ENCODE measurements around the gene KIF6. TPM values are rescaled to one million over a fixed set of nuclear protein-coding genes. Genes with fewer than 3 reads are reported as not detected.
"Not testable (repeated sequence)": the region's sequence is repeated elsewhere in the genome, so short reads cannot be mapped to it uniquely, and the experiment has no call there.

KIF6 gene
- total RNA-seq, 1 experiment from 2014 or later = 2.7 TPM

DNA sequence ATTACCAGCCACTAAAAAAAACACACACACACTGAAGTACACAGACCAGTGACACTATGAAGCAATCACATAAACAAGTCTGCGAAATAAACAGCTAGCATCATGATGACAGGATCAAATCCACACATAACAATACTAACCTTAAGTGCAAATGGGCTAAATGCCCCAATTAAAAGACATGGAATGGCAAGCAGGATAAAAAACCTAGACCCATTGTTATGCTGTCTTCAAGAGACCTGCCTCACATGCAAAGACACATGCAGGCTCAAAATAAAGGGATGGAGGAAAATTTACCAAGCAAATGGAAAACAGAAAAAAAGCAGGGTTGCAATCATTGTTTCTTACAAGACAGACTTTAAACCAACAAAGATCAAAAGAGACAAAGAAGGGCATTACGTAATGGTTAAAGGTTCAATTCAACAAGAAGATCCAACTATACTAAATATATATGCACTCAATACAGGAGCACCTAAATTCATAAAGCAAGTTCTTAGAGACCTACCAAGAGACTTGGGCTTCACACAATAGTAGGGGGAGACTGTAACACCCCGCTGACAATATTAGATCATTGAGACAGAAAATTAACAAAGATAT lies 222.7 kb downstream of the KIF6 start:
- not testable (repeated sequence) for DNase-seq (ENCODE audit: low read depth)

DNA sequence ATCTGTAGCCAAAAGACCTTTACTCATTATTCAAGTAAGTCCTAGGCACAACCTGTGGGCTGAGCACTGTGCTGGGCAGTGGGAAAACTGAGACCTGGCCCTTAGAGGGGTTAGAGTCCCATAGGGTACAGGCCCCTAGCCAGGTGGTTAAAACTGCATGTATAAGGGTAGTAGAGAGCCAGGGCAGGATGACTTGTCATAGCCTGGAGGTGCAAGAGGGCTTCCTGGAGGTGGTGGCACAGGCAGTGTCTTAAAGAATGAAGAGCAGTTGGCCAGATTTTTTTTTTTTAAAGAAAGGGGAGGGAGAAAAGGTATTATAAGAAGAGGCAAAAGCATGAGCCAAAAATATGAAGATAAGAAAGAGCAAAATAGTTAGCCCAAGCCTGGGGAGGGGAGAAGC lies 226.2 kb downstream of the KIF6 start:
- DNase-seq (ENCODE audit: low read depth) = no peak

DNA sequence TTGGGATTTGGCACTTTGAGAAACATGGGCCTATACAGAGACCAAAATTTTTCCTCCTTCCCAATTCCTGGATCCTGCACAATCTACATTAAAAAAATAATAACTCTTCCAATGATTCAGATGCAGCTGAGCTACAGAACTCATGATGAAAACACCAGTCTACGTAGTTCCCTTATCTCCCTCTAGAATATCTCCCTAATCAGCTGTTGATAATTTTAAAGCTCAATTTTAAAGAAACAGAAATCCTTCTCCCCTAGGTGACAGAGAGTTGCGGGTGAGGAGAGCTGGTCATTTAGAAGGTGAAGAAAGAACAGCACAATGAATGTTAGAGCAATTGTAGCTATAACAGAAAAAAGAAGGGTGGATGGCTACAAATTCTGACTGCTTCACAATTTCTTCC lies 227.1 kb downstream of the KIF6 start:
- DNase-seq (ENCODE audit: low read depth) = no peak

DNA sequence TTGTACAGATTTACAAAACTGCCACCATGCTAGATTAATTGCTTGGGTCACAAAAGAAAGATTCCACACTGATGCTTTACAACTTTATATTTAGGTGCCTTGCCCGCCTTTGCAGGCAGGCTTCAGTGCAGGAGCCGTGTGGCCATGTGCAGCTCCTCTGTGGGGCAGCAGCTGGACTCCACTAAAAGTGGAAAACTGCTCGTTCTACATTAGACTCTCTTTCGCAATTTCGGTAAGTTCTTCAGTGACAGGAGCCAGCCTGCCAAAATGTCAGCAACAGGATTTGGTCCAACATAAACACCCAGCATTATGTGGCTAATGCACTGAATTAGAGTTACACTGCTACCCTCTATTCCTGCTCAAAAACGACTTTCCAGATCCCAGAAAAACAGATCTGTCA lies 228.3 kb downstream of the KIF6 start:
- DNase-seq (ENCODE audit: low read depth) = peak; percentile 30

DNA sequence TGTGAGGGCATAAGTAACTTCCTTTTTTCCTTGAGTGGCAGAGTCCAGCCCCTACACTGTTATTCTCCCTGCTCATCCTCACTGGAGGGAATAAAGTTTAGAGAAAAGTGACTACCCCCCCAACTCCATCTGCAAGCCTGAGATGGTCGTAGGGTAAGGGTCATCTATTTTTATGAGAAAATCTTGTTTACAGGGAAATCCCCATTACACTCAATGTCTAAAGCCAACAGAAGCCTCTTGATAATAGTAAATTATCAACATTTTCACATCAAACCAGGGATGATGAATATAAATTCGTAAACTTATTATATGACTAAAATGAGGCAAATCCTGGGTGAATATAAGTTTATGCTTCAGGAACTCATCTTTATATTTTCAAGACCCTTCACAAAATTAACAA lies 228.8 kb downstream of the KIF6 start:
- no peak for DNase-seq (ENCODE audit: low read depth)

DNA sequence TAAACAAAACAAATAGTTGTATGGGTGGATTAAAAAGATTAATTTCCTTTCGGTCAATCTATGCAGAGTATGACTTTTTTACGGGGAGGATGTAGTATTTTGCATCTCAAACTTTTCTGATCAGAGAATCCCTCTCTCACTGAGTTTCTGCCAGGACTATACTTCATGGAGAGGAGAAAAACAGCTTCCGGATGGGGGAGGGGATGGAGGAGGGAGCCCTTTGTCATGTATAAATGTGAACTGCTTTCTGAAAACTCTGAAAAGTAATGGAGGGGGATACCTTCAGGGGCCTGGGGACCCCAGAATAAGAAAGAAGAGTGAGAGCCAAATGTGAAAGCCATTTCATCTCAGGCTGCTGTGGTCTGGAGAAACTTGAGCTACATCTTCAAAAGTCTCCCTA lies 229.6 kb downstream of the KIF6 start:
- no peak for DNase-seq (ENCODE audit: low read depth)

DNA sequence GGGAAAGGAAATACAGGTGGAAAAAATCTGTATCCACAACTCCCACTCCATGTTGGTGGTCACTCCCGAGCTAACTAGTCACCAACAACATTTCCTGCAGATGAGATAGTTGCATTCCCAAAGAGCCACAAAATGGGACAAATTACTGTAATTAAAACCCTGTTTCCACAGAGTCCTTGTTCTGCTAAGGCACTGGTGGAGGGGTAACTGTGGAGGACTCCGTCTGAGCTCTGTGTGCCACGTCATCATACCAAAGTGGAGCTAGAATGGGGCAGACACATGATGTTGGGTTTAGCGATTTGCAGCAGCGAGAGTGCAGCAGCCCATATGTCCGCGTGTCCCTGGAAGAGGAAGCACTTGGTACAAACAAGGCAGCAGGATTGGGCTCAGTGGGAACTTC lies 230.2 kb downstream of the KIF6 start:
- DNase-seq (ENCODE audit: low read depth) = no peak

DNA sequence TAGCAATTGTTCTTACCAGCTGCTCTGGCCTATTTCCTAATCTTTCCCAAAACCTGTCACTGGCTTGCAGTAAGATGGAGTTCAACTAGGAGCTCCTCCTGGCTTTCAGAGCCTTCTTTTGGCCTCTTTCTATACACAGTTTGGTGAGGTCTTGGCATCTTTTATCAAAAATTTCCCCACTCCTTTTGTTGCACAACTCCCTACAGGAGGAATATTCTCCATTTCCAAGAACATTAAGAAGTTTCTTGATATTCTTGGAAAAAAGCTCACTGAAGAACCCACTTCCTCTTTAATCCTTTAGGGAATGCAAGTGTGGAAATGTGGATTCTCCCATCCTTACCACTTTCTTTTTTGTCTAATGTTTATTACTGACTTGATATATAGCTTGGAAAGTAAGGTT lies 231.4 kb downstream of the KIF6 start:
- no peak for DNase-seq (ENCODE audit: low read depth)

DNA sequence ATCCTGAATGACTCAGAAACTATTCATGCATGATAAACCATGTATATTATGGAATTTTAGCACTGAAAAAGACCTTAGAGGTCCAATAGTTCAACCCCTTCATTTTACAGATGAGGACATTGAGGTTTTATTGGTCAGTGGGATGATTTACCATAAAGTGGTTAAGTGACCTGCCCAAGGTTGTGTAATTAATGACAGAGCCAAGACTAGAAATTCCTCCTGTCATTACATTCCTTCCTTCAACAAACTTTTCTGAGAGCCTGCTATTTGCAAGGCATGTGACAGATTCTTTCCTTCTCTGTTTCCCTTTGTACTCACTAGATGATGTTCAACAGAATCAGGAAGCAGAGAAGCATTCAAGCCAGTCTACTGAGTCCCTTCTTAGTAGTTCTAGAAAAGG lies 232.0 kb downstream of the KIF6 start:
- peak; percentile 89 for DNase-seq (ENCODE audit: low read depth)

DNA sequence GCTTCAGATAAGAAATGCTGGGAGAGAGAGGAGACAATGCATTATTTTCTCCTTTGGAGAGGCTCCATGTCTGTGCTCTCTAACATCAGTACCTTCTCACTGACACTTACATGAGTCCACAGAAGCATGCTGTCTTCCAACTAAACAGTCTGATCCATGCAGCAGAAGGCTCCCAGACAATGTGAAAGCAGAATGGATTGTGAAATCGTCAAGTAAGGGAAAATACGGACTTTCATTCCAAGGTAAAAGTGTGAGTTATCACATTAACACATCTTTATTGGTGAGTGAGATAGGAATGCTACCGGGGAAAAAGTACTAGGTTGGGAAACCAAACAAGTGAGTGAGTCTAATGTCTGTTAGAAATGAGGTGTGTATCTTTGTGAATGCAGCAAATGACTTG lies 235.1 kb downstream of the KIF6 start:
- no peak for DNase-seq (ENCODE audit: low read depth)

DNA sequence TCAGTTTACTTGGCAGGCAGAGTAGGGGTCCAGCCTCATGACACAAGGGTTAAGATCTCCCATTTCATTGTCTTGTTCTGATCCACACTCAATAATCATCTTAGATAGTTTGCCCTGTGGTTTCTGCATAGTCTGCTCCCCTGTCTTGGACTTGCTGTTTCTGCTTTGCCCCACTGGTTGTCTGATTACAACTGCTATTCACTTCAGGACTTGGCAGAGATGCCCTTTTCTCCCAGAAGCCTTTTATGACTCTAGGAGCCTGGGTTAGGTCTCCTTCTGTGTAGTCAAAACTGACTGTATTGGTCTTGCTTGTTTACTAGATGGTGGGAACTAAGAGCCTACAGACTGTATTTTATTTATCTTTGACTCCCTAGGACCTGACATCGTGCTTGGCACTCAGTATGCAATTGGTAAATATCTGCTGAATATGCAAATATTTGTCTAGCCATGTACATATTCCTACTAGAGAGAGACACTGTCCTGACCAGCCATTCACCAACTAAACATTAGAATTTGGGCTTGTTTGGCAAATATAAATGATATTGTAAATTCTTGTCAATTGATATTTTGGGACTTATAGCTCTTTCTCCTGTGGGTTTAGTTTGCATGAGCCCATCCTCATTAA lies 236.8 kb downstream of the KIF6 start:
- DNase-seq (ENCODE audit: low read depth) = no peak

DNA sequence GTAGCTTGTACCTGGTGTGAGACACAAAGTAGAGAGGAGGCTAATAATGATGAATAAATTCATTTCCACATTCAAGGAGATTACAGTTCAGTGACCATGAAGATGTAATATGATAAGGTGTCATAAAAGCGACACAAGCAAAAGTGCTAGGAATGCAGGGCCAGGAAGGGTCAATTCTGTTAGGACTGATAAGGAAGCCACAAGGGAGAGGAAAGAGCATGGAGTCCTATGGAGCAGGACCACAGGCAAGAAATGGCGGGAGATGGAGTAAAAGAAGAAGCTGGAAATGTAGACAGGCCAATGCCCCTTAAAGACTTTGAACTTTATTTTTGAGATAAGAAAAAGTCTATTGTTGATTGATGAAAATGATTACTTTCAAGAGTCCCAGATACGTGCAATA lies 240.9 kb downstream of the KIF6 start:
- no peak for DNase-seq (ENCODE audit: low read depth)

DNA sequence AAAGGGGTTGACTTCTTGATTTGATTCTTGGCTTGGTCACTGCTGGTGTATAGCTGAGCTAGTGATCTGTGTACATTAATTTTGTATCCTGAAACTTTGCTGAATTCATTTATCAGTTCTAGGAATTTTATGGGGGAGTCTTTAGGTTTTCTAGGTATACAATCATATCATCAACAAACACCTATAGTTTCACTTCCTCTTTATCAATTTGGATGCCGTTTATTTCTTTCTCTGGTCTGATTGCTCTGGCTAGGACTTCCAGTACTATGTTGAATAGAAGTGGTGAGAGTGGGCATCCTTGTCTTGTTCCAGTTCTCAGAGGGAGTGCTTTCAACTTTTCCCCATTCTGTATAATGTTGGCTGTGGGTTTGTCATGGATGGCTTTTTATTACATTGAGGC lies 245.4 kb downstream of the KIF6 start:
- not testable (repeated sequence) for DNase-seq (ENCODE audit: low read depth)

DNA sequence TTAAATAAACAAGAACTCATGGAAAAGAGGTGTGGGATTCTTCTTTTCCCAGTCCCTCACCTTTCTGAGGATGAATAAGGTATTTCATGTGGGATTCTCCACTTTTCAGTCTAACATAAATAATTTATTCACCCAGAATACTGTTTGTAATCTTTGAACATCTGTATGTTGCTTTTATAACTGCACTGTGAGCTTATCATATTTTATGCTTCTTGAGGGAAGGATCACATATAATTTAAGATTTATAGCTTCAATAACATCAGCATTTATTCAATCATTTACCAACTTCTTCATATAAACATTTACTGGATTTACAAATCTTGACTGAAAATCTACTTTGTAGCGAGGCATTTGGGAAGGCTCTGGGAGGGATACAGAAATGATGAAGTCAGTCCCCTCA lies 248.5 kb downstream of the KIF6 start:
- DNase-seq (ENCODE audit: low read depth) = no peak

DNA sequence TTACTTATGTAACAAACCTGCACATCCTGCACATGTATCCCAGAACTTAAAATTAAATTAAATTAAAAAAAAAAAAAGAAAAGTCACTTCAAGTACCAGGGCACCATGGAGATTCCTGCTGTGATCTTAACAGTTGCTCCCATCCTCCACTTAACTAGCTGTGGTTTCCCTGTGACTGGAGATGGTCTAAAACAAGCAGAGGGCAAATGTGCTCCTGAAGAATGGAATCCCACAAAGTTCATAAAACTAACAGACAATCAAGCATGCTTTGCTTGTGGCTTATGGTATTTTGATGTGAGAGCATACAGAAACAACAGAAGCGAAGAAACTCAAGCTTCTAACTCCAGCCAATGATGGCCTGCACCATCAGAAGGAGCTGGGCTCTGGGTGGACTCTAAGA lies 249.1 kb downstream of the KIF6 start:
- peak; percentile 64 for DNase-seq (ENCODE audit: low read depth)

DNA sequence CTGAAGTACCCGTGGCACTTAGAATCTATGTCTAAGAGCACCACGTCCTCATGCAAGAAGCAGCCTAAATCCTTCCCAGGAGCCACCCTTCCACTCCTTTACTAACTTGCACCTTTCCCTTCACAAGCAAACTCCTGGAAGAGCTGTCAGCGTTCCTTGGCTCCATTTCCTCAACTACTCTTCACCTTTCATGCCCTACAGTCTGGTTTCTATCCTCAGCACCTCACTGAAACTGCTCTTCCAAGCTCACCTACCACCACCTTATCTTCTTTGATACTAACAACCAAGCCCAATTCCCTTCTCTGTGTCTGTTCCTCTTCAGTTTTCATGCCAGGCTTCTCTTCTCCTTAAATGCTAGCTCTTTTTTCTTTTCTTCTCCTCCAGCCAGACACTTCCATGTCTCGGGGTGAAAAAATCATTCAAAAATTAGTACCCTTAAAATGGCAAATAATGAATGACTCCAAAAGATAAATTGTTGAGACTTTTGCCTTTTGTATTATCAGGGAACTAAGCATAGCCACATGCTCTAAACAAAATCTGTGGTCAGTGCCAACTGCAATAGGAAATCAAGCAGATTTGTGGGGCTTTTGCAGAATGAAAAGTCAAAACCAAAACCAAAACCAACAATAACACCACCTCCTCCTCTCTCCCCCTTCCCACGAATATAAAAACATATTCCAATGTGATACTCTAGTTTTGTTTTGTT lies 253.1 kb downstream of the KIF6 start:
- DNase-seq (ENCODE audit: low read depth) = no peak

DNA sequence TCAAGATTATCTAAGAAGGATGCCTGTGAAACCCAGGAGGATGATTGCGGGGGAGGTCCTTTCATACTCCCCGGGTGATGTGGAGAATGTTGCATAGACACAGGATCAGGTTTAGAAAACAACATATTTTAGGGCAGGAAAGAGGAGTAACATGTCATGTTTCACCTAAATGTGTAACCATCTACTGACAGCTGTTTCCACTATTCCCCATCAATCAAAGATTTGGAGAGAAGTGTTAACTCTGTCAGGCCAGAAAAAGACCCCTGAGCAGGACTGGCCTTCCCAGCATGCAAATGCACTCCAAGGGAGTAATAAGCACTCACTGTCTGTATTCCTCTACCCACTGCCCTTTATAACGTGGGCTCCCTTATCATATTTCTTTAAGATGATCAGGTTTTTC lies 254.7 kb downstream of the KIF6 start:
- no peak for DNase-seq (ENCODE audit: low read depth)

DNA sequence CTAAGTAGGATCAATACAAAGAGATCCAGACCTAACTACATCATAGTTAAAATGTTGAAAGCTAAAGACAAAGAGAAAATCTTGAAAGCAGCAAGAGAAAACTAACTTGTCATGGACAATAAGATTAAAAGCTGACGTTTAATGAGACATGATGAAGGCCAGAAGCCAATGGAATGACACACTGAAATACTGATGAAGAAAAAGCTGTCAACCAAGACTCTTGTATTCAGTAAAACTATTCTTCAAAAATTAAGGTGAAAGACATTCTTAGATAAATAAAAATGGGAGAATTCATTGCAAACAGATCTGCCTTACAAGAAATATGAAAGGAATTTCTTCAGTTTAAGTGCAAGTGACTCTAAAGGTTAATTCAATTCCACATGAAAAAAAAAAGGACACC lies 256.8 kb downstream of the KIF6 start:
- DNase-seq (ENCODE audit: low read depth) = no peak

DNA sequence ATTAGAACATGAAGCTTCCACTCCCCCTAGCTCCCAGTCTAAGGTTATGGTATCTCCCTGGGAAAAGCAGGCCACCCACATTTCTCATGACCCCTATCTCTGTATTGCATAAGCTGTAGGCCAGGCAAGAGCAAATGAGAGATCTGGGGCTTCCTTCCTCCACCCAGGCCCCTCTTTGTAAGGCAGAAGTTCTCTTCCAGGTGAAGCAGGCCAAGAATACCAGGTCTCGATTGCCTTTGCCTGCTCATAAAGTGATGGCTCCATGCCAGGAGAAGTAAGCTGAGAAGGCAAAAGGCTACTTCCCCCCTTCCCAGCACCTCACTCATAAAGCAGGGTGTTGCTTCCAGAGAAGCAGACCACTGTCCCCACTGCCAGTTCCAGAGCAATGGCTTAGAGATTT lies 258.6 kb downstream of the KIF6 start:
- DNase-seq (ENCODE audit: low read depth) = no peak

DNA sequence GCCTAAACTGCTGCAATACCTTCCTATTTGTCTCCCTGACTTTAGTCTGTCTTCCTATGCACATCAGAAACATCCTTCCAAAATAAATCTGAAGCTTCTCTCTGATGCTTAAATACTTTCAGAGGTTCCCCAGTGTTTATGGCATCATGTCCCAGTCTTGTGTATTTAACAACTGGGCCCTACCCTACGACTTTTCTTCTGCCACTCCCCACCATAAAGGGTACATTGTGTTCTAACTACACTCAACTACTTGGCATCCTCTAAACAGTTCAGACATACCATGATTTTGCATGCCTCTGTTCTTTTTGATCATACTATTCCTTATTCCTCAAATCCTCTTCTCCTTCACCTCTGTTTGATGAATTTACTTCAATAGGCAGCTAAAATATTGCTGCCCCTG lies 259.7 kb downstream of the KIF6 start:
- DNase-seq (ENCODE audit: low read depth) = no peak

DNA sequence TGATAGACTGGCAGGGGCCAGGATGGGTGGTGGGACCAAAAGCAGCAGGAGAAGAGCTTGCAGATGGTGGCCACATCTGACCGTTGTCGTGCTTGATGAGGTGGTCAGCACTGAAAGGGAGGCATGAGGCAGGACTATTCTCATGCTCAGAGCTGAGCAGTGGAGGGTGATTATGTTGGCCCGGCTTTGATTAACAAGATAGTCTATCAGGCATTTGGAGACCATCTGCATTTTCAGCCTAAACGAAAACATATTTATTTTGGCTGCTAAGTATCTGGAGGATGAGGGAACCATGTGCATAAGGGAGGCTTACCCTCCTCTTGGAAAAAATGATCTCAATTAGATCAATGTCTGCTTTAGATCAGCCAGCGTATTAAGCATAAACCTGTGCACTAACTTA lies 261.1 kb downstream of the KIF6 start:
- no peak for DNase-seq (ENCODE audit: low read depth)

DNA sequence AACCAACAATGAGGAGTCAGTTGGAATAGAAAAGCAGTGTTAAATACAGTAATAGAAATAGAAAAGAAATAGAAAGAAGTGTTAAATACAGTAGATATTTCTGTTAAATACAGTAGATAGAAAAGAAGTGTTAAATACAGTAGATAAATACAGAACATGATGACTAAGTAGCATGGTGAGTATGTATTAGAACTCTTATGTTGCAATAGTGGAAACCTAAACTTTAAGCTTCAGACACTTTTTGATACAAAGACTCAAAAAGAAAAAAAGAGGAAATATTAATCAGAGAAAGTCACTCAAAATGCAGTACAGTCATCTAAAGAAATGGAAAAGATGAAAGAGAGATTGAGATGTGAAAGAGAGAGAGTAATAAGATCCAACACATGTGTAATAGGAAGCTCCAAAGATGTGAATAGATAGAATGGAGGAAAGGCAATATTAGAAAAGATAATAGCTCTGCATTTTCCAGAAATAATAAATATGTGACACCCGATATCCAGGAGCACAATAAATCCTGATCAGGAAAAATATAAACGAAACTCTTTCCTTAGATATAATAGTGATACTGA lies 271.2 kb downstream of the KIF6 start:
- DNase-seq (ENCODE audit: low read depth) = no peak

DNA sequence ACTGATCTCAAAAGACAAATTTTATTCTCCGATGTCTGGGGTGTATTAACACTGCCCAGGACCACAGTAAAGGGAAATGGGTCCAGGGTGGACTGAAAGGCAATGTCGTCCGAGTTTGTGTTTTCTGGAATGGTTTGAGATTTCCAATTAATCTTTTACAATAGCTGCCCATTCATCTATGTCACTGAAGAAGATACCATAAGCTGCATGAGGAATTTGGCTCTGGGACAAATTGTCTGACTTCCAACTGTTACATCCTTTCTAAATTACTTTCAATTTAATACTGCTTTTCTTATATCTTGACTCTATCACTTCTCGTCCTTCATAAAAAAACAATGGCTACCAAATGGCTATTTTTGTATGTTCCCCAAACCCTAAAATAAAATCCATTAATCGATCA lies 272.0 kb downstream of the KIF6 start:
- peak; percentile 31 for DNase-seq (ENCODE audit: low read depth)
